Upper lobe of left lung (tissue), 4 donors: ENCODE measurements around the gene MSI1.

ENCODE experiments used
- EP300 ChIP-seq, 4 donors: sonication (generic); formaldehyde crosslinking; IDR thresholded peaks; one replicate each; pipeline ENCODE4 v1.5.1; 2017; ENCODE audit warnings: antibody characterized with exemption in 4 of 4, control low read depth in 2 of 4
- POLR2A ChIP-seq, 4 donors: fragments of 450-650 bp; IDR thresholded peaks; one replicate each; pipeline ENCODE4 v1.5.1; 2016 to 2017; ENCODE audit warnings: antibody characterized with exemption in 4 of 4, mild to moderate bottlenecking in 2 of 4
- POLR2AphosphoS5 ChIP-seq, 2 donors: sonication (generic); formaldehyde crosslinking; IDR thresholded peaks; one replicate each; pipeline ENCODE4 v1.5.1; 2017; ENCODE audit warnings: antibody characterized with exemption in 2 of 2
- TF ChIP-seq, protein P1 (sequence below), 6 experiments: fragments of 450-650 bp in 4 of 6; fragments of 200-600 bp in 2 of 6; sonication (generic) in 2 of 6; IDR thresholded peaks; one replicate each; pipeline ENCODE4 v1.5.1; 2016 to 2019; ENCODE audit warnings: antibody characterized with exemption in 6 of 6

DNA sequence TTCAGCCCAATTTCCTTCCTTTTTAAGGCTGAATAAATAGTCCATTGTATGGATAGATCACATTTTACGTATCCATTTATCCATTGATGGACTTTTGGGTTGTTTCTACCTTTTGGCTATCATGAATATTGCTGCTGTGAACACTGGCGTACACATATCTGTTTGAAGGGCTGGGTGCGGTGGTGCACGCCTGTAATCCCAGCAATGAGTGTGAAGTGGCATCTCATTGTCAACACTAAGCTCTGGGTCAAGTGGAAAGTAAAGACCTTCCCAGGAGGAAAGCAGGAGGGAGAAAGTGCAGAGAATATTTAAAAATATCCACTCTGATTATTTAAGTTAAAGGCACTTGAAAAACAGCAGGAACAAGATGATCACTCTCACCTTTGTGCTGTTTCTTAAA is 29.7 kb downstream of the MSI1 start:
- TF ChIP-seq, protein P1, sequence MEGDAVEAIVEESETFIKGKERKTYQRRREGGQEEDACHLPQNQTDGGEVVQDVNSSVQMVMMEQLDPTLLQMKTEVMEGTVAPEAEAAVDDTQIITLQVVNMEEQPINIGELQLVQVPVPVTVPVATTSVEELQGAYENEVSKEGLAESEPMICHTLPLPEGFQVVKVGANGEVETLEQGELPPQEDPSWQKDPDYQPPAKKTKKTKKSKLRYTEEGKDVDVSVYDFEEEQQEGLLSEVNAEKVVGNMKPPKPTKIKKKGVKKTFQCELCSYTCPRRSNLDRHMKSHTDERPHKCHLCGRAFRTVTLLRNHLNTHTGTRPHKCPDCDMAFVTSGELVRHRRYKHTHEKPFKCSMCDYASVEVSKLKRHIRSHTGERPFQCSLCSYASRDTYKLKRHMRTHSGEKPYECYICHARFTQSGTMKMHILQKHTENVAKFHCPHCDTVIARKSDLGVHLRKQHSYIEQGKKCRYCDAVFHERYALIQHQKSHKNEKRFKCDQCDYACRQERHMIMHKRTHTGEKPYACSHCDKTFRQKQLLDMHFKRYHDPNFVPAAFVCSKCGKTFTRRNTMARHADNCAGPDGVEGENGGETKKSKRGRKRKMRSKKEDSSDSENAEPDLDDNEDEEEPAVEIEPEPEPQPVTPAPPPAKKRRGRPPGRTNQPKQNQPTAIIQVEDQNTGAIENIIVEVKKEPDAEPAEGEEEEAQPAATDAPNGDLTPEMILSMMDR (IDR thresholded peaks at IDR 0.05): no peak
- TF ChIP-seq POLR2AphosphoS5 (IDR thresholded peaks at IDR 0.05) (no peak), POLR2A (IDR thresholded peaks at IDR 0.05) (no peak), EP300 (IDR thresholded peaks at IDR 0.05) (no peak)
